ENCODE results near the gene CNTF.

Gene CNTF

DNA sequence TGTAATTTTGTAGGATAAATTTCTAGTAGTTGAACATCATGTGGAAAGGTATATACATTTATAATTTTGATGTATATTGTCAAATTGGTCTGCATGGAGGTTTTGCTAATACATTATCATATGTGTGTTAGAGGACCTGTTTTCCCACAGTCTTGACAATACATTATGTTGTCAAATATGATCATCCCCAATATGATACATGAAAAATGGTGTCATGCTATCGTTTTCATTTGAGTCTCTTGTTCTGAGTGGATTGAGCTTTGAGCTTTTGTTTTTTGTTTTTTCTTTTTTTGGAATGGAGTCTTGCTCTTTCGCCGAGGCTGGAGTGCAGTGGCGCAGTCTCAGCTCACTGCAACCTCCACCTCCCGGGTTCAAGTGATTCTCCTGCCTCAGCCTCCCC lies 14.1 kb upstream of the CNTF start:
- no peak for DNase-seq

GRCh38 chr11:58609723-58610122 lies 12.7 kb upstream of the CNTF start:
- peak in 1 of 2 experiments; percentile 17 for DNase-seq

DNA sequence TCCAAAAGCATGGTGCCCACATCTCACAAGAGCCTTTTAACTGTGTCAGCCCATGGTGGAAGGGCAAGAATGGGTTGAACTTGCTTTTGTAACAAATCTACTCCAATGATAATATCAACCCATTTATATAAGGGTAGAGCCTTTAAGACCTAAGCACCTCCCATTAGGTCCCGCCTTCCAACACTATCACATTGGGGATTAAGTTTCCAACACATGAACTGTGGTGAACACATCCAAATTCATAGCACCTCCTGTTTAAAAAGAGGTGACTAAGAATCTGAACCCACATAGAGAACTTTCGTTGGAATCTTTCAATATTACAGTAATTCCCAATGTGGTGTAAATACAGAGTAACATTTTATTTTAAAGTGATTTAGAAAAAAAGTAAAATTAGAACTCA lies 9.2 kb upstream of the CNTF start:
- DNase-seq = no peak

GRCh38 chr11:58615559-58615958 lies 6.9 kb upstream of the CNTF start:
- no peak for DNase-seq

DNA sequence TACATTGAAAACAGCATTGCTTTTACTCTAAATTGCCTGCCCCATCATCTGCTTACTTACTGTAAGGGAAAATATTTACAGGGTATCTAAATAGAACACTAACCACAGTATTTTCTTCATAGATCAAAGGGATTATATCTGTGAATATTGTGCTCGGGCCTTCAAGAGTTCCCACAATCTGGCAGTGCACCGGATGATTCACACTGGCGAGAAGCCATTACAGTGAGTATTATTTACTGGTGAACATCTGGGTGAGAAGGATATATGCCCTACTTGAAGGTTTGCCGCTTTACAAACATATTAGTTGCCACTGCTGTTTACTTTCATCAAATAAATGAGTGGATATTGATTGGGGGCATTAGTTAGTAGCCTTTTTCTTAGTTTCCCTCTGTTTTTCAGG lies 5.9 kb upstream of the CNTF start:
- no peak for DNase-seq

DNA sequence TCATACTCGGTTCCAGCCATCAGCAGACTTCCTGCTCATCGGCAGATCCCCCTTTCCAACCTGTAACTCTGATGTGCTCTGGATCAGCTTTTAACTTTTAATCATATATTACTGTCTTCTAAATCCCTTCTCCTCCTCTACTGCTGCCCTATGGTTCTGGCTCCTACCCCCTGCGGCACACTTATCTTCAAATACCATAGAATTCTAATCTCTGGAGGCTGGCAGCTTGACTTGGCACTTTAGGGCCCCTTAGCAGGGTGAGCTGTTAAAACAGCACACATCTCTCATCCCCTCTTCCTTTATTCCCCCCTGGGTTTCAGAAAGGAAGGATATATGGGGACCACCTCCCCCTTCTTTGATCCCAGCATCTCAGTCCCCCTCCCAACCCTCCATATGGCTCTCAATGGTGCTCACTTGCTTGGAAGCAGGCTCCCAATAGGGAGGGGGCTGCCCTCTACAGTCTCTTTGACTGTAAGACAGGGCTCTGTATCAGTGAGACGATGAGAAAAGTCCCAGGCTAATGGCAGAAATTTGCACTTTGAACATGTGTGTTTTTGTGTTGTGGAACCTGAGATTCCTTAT lies 4.4 kb upstream of the CNTF start:
- DNase-seq = no peak

DNA sequence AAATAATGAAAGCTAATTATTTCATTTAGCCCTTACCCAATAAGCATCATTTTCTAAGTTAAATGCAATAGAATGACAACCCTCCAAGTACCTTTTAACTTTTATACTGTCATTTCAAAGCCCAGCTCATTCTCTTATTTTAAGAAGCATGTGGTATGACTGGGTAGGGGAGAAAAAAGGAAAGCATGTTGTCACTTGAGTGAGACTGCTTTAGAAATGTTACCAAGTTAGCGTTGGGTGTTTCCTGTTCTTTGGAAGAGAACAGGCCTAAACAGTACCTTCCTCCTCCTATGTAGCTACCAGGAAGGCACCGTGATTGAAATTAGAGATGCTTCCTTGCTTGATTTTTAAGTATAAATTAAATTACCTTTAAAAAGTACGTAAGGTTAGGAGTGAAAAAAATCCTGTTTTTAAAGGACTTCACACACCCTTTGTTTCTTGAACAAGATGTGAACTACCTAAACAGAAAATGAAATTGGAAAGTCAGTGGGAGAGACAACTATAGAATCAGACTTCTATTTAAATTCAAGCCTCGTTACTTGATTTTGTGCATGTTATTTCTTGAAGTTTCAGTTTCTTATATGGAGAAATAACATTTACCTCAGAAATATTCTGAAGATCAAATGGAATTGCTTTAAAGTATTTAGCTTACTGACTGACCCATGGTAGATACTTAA lies 741 bp upstream of the CNTF start:
- DNase-seq = no peak

- no peak for DNase-seq
These were observed 2.6 kb downstream of the CNTF start for GRCh38 chr11:58625086-58625485.

- no peak for DNase-seq
These were observed 3.5 kb downstream of the CNTF start for GRCh38 chr11:58625826-58626460.

DNA sequence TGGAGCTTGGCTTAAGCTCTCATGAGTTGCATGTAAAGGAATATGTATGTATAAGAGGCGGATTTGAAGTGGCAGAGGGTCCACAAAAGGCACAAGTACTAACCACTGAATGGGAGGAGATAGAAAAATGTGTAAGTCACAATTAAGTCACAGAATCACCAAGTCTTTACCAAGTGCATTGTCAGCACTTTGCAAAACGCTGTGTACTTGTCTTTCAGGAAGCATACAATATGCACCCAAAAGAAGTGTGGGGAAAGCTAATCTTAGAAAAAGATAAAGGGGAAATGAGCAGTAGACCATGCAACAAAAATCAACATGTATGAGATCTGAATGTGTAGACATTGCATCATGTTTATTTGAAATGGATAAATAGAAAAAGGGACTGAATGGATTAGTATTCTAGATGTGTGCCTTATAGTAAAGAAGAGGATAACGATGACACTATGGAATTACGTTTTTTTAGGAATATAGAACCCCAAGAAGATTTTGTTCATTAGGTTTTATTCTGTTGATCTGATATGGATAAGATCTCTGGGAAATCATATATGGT lies 4.5 kb downstream of the CNTF start:
- DNase-seq = no peak

DNA sequence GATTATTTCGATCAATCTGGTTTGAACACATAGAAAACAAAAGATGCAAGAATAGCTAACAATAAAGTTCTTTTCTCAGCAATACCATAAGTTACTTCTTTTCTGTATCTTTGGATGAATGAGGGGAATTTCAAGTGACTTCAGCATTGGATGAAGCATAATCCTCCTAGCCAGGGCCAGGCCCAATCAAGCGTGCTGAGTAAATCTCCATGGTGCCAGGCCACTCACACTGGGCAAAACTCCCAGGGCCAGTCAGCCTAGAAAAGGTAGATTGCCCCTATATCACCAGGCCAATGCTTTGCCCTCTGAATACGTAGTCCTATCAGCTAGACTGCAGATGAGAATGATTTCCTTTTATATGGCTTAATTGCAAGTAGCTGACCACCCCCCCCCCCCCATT lies 6.0 kb downstream of the CNTF start:
- DNase-seq = no peak

- DNase-seq = peak in 1 of 2 experiments; percentile 51
These were observed 7.4 kb downstream of the CNTF start for GRCh38 chr11:58629857-58630256.

DNA sequence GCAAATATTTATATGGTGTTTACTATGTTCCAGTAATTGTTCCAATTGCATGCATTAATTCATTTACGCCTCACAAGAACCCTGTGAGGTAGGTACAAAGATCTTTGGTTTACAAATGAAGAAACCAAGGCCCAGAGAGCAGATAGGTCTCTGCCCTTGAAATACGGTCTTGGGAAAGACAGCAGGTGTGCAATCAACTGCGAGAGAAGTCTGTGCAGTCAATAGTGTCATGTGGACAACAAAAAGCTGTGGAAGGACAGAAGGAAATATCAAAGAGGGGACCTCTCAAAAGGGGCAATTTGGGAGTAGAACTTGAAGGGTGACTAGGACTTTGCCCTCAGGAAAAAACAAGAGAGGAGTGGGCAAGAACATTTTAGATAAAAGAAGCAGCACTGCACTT lies 8.9 kb downstream of the CNTF start:
- DNase-seq = no peak

DNA sequence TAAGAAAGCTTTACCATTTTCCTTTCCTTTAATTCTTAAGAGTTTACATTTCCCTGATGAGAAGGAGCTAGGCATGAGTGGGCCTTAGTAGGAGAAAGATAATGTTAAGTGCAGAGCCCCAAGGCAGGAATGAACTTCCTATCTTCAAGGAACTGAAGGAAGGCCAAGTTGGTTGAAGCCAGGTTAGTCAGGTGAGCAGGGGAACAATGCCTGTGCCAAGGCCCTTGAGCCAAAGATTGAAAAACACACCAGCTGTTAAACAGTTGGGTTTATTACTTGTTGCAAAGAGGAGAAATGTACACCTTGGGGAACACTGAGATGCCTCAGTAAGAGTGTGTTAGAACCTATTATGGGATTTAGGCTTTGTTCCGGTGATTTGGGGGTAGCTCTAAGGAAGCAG lies 10.0 kb downstream of the CNTF start:
- DNase-seq = no peak

- no peak for DNase-seq
These were observed 14.1 kb downstream of the CNTF start for GRCh38 chr11:58636587-58636986.

DNA sequence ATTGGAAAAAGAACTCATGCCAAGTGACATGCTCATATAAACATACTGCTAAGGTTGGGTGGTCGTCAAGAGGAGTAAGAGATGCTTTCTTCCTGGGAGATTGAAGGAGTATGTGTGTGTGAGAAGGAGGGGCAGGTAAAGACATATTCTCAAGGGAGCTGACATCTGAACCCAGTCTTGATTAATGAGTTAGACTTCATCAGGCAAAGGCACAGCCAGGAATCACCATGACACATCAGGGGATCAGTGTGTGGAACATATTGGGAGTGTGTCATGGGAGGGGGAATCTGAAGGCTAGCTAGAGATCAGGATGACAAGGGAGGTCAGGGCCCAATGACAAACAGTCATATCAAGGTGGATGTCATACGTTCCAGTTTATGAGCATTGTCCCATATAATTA lies 14.9 kb downstream of the CNTF start:
- DNase-seq = no peak

DNA sequence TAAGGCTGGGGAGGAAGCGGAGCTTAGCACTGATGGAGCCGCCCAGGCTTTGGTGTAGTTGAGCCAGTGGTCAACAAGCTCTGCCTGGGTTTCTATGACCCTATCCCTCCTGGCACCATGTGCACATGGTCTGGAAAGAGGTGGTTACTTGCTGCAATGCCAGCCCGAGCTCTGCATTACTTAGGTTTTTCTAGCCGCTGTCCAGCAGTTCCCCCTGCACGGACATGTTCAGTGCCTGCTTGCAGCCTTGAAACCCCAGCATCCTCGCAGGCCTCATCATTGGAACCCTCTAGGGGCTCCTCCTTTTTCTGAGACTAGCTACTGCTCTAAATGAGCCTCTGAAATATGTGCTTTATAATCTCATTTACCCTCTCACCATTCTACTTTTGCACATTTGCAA lies 16.6 kb downstream of the CNTF start:
- no peak for DNase-seq

GRCh38 chr11:58639669-58640068 lies 17.2 kb downstream of the CNTF start:
- no peak for DNase-seq

DNA sequence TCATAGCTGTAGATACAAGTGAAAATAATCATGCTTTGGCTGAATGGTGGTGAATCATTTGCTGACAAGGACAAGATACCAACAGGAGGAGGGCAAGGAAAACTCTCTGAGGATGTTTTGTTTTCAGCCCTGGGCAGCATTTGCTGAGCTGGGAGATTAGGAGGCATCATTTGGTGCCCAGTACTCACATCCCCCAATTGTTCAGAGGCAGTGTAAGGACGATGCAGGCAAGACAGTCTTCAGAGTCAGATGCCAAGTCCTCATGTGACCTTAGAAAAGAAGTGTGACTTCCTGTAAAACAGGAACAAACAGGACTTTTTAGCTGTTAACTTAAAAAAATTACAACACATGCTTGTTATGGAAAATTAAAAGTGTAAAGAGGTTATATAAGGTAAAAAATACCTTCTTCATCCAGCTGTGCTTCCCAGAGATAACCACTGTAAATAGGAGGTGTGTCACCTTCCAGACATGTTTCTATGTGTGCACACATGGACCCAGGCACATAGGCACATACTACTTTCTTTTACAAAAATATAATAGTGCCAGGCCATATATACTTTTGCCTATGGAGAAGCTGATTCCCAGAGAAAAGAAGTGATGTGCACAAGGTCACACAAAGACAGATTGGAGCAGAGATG lies 18.0 kb downstream of the CNTF start:
- DNase-seq = no peak

GRCh38 chr11:58641341-58641740 lies 18.9 kb downstream of the CNTF start:
- DNase-seq = no peak

GRCh38 chr11:58641803-58642581 lies 19.5 kb downstream of the CNTF start:
- peak; percentile 68 to 78 for DNase-seq

DNA sequence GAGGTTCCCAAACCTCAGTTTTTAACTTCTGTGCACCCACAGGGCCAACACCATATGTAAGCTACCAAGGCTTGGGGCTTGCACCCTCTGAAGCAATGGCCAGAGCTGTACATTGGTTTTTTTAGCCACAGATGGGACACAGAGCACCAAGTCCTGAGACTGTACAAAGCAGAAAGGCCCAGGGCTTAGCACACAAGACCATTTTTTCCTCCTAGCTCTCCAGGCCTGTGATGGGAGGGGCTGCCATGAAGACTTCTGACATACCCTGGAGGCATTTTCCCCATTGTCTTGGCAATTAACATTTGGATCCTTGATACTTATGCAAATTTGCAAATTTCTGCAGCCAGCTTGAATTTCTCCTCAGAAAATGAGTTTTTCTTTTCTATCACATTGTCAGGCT lies 23.4 kb downstream of the CNTF start:
- DNase-seq = no peak

DNA sequence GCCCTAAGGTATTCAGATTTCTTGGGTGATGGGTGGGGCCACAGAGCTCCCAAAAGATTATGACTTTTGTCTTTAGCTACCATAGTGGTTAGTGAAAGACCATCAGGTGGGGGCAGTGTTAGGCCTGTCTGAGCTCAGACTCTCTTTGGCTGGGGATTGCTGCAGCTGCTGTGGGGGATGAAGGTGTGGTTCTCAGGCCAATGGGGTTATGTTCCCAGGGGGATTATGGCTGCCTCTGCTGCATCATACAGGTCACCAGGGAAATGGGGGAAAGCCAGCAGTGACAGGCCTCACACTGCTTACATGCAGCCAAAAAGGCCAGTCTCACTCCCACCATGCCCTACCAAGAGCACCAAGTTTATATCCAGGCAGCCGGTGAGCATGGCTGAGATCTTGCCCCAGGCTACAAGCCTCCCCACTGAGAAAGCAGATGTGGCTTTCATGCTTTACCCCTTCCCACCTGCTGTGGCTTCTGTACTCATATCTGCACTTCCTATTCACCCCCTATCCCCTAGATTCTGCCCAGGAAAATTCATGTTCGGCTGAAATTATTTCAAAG lies 24.8 kb downstream of the CNTF start:
- no peak for DNase-seq
